ENCODE results near the gene ZNF91.
"Not testable (repeated sequence)": the region's sequence is repeated elsewhere in the genome, so short reads cannot be mapped to it uniquely, and the experiment has no call there.

Gene ZNF91

GRCh38 chr19:23394511-23394910, 760 bp downstream of the ZNF91 start:
- peak; percentile 41 for DNase-seq

GRCh38 chr19:23393121-23393520, 2.1 kb downstream of the ZNF91 start:
- DNase-seq: no peak

GRCh38 chr19:23391236-23391635, 4.0 kb downstream of the ZNF91 start:
- no peak for DNase-seq

- no peak for DNase-seq
These were observed 9.9 kb downstream of the ZNF91 start for GRCh38 chr19:23385404-23385803.

- no peak for DNase-seq
These were observed 10.4 kb downstream of the ZNF91 start for GRCh38 chr19:23384858-23385257.

GRCh38 chr19:23384166-23384565, 11.1 kb downstream of the ZNF91 start:
- DNase-seq: no peak

GRCh38 chr19:23382955-23383354, 12.3 kb downstream of the ZNF91 start:
- DNase-seq: no peak

- no peak for DNase-seq
These were observed 14.2 kb downstream of the ZNF91 start for GRCh38 chr19:23381114-23381513.

GRCh38 chr19:23379671-23380070, 15.6 kb downstream of the ZNF91 start:
- not testable (repeated sequence) for DNase-seq

GRCh38 chr19:23378948-23379347, 16.3 kb downstream of the ZNF91 start:
- no peak for DNase-seq

GRCh38 chr19:23377276-23377675, 18.0 kb downstream of the ZNF91 start:
- no peak for DNase-seq

GRCh38 chr19:23366437-23366836, 28.8 kb downstream of the ZNF91 start:
- no peak for DNase-seq

- not testable (repeated sequence) for DNase-seq
These were observed 29.2 kb downstream of the ZNF91 start for GRCh38 chr19:23366031-23366430.

- DNase-seq: no peak
These were observed 30.0 kb downstream of the ZNF91 start for GRCh38 chr19:23365222-23365621.

- DNase-seq: not testable (repeated sequence)
These were observed 33.4 kb downstream of the ZNF91 start for GRCh38 chr19:23361843-23362242.

GRCh38 chr19:23351806-23352205, 43.5 kb downstream of the ZNF91 start:
- no peak for DNase-seq

GRCh38 chr19:23346696-23347095, 48.6 kb downstream of the ZNF91 start:
- DNase-seq: no peak

GRCh38 chr19:23345838-23346237, 49.4 kb downstream of the ZNF91 start:
- DNase-seq: no peak

- no peak for DNase-seq
These were observed 51.7 kb downstream of the ZNF91 start for GRCh38 chr19:23343434-23344010.

GRCh38 chr19:23328211-23328610, 67.1 kb downstream of the ZNF91 start:
- no peak for DNase-seq

GRCh38 chr19:23321953-23322549, 73.2 kb downstream of the ZNF91 start:
- no peak for DNase-seq

- not testable (repeated sequence) for DNase-seq
These were observed 73.9 kb downstream of the ZNF91 start for GRCh38 chr19:23321403-23321802.

- DNase-seq: not testable (repeated sequence)
These were observed 75.7 kb downstream of the ZNF91 start for GRCh38 chr19:23319571-23319970.

- DNase-seq: not testable (repeated sequence)
These were observed 76.3 kb downstream of the ZNF91 start for GRCh38 chr19:23318941-23319340.

GRCh38 chr19:23318143-23318542, 77.1 kb downstream of the ZNF91 start:
- DNase-seq: peak; percentile 15

All from activated CD4-positive, alpha-beta T cell treated with anti-CD3 and anti-CD28 coated beads, Interleukin-10, Interleukin-2, amounts not matched to agents 100 ng/mL and 50 ng/mL, durations not matched to agents 16 hours and 8 hours (primary cell).